GM12878 (cell line): ENCODE measurements around the gene SBF1. TPM values are rescaled to one million over a fixed set of nuclear protein-coding genes. Genes with fewer than 3 reads are reported as not detected.

Source experiments
- ATAC-seq: fragments of 200-7000 bp; cut with Tn5 transposase; 3 replicates; pipeline ENCODE4 v1.9.1; 2020; ENCODE audit warnings: mild to moderate bottlenecking, moderate library complexity
- BruUV-seq: library from RNA; stranded (reverse); fragments of 400-500 nt; replicated peaks from 2 replicates; lab custom pipeline; 2021; lab: Mats Ljungman, UMichigan
- CTCF ChIA-PET: fragments of 300-600 bp; sonication (Branson Sonifier 250); formaldehyde crosslinking; extraction: SDS; loops from one replicate; lab custom pipeline; 2021; ENCODE audit warnings: inconsistent platforms; lab: Yijun Ruan, JAX
- POLR2A ChIA-PET: fragments of 350-600 bp; formaldehyde crosslinking; extraction: SDS; loops from one replicate; lab custom pipeline; 2021; ENCODE audit warnings: inconsistent platforms; lab: Charles Lee
- RAD21 ChIA-PET: fragments of 300-600 bp; sonication (Branson Sonifier 250); formaldehyde crosslinking; loops from one replicate; lab custom pipeline; 2023; ENCODE audit warnings: antibody characterized with exemption; ENCODE audit not compliant: unreplicated experiment; lab: Charles Lee
- SMC1A ChIA-PET: fragments of 300-600 bp; sonication (Branson Sonifier 250); formaldehyde crosslinking; loops from one replicate; lab custom pipeline; 2023; ENCODE audit not compliant: unreplicated experiment, uncharacterized antibody; lab: Charles Lee
- DNase-seq: peaks from one replicate; pipeline ENCODE4 v3.0.0-alpha.2; 2011; ENCODE audit warnings: low read depth, low spot score
- FAIRE-seq: peaks from 3 replicates; lab custom pipeline; 2011; peaks lifted over from hg19 to GRCh38; lab: Jason Lieb, UNC
- H2AFZ ChIP-seq: 2 replicates; pipeline ENCODE4 v1.6.0; 2011; ENCODE audit warnings: low read depth, low read length, control low read depth; ENCODE audit not compliant: control insufficient read depth
- H3K27ac ChIP-seq: 2 replicates; pipeline ENCODE4 v1.5.1; 2011; ENCODE audit warnings: control low read depth; ENCODE audit not compliant: control insufficient read depth, insufficient read depth
- H3K27me3 ChIP-seq, 2 experiments: replicated peaks in 1 of 2; 2 replicates each; pipeline versions ENCODE4 v1.6.0 to v1.6.1; 2011; ENCODE audit warnings: low read length in 1 of 2; ENCODE audit not compliant: control insufficient read depth in 2 of 2, insufficient read depth in 2 of 2
- H3K36me3 ChIP-seq, 2 experiments: 2 replicates each; pipeline ENCODE4 v1.5.1; 2011; ENCODE audit warnings: low read length in 1 of 2; ENCODE audit not compliant: control insufficient read depth in 2 of 2, insufficient read depth in 2 of 2
- H3K4me1 ChIP-seq: 2 replicates; pipeline ENCODE4 v1.6.1; 2011; ENCODE audit warnings: mild to moderate bottlenecking, low read length, moderate library complexity, mixed read lengths; ENCODE audit not compliant: control insufficient read depth, insufficient read depth
- H3K4me2 ChIP-seq: 2 replicates; pipeline ENCODE4 v1.6.0; 2011; ENCODE audit warnings: control low read depth; ENCODE audit not compliant: control insufficient read depth, insufficient read depth
- H3K4me3 ChIP-seq: fragments of 200-600 bp; sonication (generic); 2 replicates; pipeline ENCODE4 v1.5.1; 2016
- H3K79me2 ChIP-seq: 2 replicates; pipeline ENCODE4 v1.6.0; 2011; ENCODE audit warnings: low read length; ENCODE audit not compliant: control insufficient read depth, insufficient read depth
- H3K9ac ChIP-seq: 2 replicates; pipeline ENCODE4 v1.8.0; 2011; ENCODE audit warnings: low read length, control low read depth, mixed read lengths; ENCODE audit not compliant: control insufficient read depth, insufficient read depth
- H3K9me3 ChIP-seq: replicated peaks from 3 replicates; pipeline ENCODE4 v1.5.1; 2011; ENCODE audit warnings: mild to moderate bottlenecking, low read length; ENCODE audit not compliant: control insufficient read depth, insufficient read depth
- H4K20me1 ChIP-seq: 2 replicates; pipeline ENCODE4 v1.6.0; 2011; ENCODE audit not compliant: control insufficient read depth, insufficient read depth
- NR2F1 ChIP-seq: fragments of 450-650 bp; conservative IDR thresholded peaks from 2 replicates; pipeline ENCODE4 v1.6.1; 2017; ENCODE audit warnings: mild to moderate bottlenecking
- POLR2A ChIP-seq: IDR thresholded peaks from 2 replicates; pipeline ENCODE4 v1.6.1; 2011; ENCODE audit warnings: low read depth, mild to moderate bottlenecking, low read length
- WGBS: methylation state at CpG from one replicate; pipeline ENCODE4 v1.1.6; 2016; ENCODE audit warnings: low lambda C conversion rate; ENCODE audit not compliant: insufficient replicate concordance, insufficient coverage; ENCODE audit errors: missing lambda C conversion rate; 5-methylcytosine and 5-hydroxymethylcytosine counted together
- in situ Hi-C: fragments of 300-500 bp; cut with MboI; formaldehyde crosslinking; loops from 9 replicates; pipeline ENCODE4 v1.14.3; 2018; ENCODE audit warnings: mixed read lengths
- intact Hi-C: fragments of 100-400 bp; cut with micrococcal nuclease; formaldehyde crosslinking; loops from one replicate; pipeline ENCODE4 v1.14.2; 2022; ENCODE audit not compliant: unreplicated experiment
- polyA plus RNA-seq, 11 experiments: library from polyadenylated mRNA; depleted of rRNA in 4 of 11; unstranded in 6 of 11; stranded (reverse) in 5 of 11; fragments of >200 nt; fragmentation: Nextera tagmentation in 4 of 11; fragmentation: Illumina TruSeq in 1 of 11; extraction: Ambion mirVana in 4 of 11; extraction: Trizol in 1 of 11; gene quantifications; 1 replicate in 1 of 11; 2 replicates in 10 of 11; pipeline versions ENCODE4 v1.2.1 to v1.2.3, GENCODE V29; 2011 to 2016; ENCODE audit warnings: inconsistent platforms in 2 of 11, missing spikeins in 2 of 11, low read depth in 1 of 11
- total RNA-seq, 4 experiments: library from RNA; depleted of rRNA in 3 of 4; stranded (reverse); fragments of >200 nt in 3 of 4; fragmentation: Illumina TruSeq in 1 of 4; extraction: Trizol in 1 of 4; gene quantifications; 2 replicates each; pipeline versions ENCODE4 v1.2.1 to v1.2.3, GENCODE V29; 2013 to 2021
- TF ChIP-seq, protein P1 (sequence below): fragments of 450-650 bp; IDR thresholded peaks from 2 replicates; pipeline ENCODE4 v1.6.1; 2014; ENCODE audit warnings: mild to moderate bottlenecking

The SBF1 gene
- total and polyA plus RNA-seq, 10 of the 15 experiments (the other 5 are each of a cell fraction or from before 2014, with no cell fraction given), result 0.23 to 95.0 (median 17.8) TPM

DNA sequence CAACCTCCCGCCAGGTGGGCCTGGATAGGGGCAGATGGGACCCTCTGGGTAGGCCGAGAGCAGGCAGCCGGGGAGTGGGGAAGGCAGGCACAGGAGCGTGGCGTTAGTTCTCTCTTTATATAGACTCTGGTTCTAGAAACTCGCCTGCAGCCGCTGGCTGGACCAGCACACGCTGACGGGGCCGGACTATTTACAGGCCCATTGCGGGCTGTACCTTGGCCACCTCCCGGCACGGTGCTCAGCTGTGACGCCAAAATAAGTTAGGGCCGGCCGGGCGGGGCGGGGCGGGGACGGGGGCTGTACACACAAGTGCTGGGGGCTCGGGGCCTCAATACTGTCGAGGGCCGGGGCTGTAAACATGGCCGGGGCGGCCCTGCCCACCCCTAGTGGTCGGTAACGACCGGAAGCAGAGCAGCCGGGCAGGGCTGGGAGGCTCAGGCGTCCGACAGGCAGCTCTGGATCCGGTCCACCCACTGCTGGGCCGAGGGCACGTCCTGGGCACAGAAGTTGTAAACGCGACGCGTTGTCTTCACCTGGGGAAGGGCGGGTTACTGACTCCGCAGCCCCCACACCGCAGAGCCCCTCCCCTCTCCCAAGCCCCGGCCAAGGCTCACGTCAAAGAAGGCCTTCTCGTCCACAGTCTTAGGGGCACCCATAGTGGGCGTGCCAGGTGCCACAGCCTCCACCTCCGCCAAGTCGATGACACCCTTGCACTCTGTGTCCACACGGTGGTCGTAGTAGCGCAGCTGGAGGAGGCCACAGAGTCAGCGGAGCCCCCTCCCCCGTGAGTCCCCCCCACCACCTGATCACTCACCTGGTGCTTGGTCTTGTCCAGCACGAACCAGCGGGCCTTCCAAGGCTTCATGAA, 27.9 kb downstream of the SBF1 start:
- Histone ChIP-seq H3K4me1 (no peaks in the 10 kb centered on the region; the same call in 1 of the 2 replicates), H4K20me1 (no peaks in the 10 kb centered on the region), H2AFZ (no peak overlapping the region), H3K9me3 (no peaks in the 10 kb centered on the region), H3K79me2 (no peaks in the 10 kb centered on the region), H3K36me3 (peaks cover 5 to 23% of the 10 kb centered on the region in 2 experiments; a peak in 3 of 4 replicates), H3K27me3 (no peaks in the 10 kb centered on the region), H3K4me3 (no peak overlapping the region), H3K4me2 (no peak overlapping the region), H3K9ac (no peak overlapping the region), H3K27ac (no peak overlapping the region)
- SMC1A ChIA-PET, result no interaction called here
- FAIRE-seq, result no peak
- intact Hi-C loops (no loop called here), in situ Hi-C loops (no loop called here)
- RAD21 ChIA-PET, result no interaction called here
- POLR2A ChIA-PET, result no interaction called here
- no peak for DNase-seq
- 0 out of 2 replicates have a peak, but pooled peaks have one; percentile 39 for TF ChIP-seq POLR2A
- no peak for TF ChIP-seq NR2F1
- BruUV-seq, result no TSS peak
- 94% methylated on average over 34 of the region's 54 CpGs for WGBS
- ATAC-seq, result no peak
- CTCF ChIA-PET, result no interaction called here

DNA sequence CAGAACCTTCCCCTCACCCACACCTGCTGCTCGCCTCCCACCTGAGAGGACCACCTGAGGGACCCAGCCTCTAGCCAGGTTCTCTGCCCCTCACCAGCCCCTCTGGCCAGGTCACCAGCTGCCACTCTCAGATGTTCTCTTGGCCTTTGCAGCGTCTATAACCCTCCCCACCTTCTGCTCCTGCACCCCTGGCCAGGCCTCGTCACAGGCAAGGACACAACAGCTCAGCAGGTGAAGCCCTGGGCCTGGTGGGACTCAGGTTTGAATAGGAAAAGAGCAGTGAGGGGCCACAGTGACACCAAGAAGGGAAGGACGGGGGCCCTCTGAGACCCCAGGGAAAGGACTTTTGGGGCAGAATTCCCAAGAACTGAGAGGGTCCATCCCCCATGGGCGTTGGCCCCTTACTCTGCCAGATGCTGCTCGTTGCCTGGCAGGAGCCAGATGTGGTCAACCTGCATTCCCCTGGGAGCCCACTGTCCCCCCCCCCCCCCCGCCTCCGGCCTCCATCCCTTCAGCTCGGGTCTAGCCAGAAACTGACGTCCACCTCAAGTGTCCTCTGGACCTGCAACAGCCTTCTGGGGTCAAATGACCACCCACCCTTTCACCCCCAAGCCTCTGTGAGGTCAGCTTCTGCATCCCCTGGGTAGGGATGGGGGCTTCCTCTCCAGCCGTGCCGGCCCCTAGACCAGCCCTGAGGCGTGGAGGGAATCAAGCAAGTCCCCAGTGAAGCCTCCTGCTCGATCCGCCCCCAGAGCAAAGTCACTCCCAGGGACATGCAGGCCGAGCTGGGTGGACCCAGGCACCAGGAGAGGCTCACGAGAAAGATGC, 28.7 kb downstream of the SBF1 start:
- no peak overlapping the region for H2AFZ ChIP-seq
- ATAC-seq (no peak), DNase-seq (no peak), FAIRE-seq (no peak)
- H3K4me2 ChIP-seq, result no peak overlapping the region
- H3K27me3 ChIP-seq, result no peaks in the 10 kb centered on the region
- no peaks in the 10 kb centered on the region for H4K20me1 ChIP-seq
- H3K9me3 ChIP-seq, result no peaks in the 10 kb centered on the region
- 63% methylated on average over 13 of the region's 17 CpGs for WGBS
- no peaks in the 10 kb centered on the region; the same call in 1 of the 2 replicates for H3K4me1 ChIP-seq
- no peak overlapping the region for H3K9ac ChIP-seq
- SMC1A ChIA-PET, result no interaction called here
- no peak overlapping the region for H3K4me3 ChIP-seq
- no peaks in the 10 kb centered on the region for H3K79me2 ChIP-seq
- BruUV-seq, result no TSS peak
- H3K27ac ChIP-seq, result no peak overlapping the region
- POLR2A ChIA-PET, result no interaction called here
- in situ Hi-C loops, result no loop called here
- intact Hi-C loops, result no loop called here
- H3K36me3 ChIP-seq, result peaks cover 5 to 23% of the 10 kb centered on the region in 2 experiments; a peak in 3 of 4 replicates
- peak; percentile 49 for TF ChIP-seq POLR2A
- TF ChIP-seq, protein P1, sequence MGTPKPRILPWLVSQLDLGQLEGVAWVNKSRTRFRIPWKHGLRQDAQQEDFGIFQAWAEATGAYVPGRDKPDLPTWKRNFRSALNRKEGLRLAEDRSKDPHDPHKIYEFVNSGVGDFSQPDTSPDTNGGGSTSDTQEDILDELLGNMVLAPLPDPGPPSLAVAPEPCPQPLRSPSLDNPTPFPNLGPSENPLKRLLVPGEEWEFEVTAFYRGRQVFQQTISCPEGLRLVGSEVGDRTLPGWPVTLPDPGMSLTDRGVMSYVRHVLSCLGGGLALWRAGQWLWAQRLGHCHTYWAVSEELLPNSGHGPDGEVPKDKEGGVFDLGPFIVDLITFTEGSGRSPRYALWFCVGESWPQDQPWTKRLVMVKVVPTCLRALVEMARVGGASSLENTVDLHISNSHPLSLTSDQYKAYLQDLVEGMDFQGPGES, result no peak
- CTCF ChIA-PET, result no interaction called here
- RAD21 ChIA-PET, result no interaction called here
